ENCODE data around the gene CDCA7.

- peak in 1 of 6 experiments; percentile 21 for TF ChIP-seq CTCF (IDR thresholded peaks at IDR 0.05)
- TF ChIP-seq POLR2A (IDR thresholded peaks at IDR 0.05): no peak
Observed at GRCh38 chr2:173354582-173355131, at the start of gene CDCA7.
